OCI-LY7 (cell line): ENCODE measurements around the gene FBXO27. TPM values are rescaled to one million over a fixed set of nuclear protein-coding genes. Genes with fewer than 3 reads are reported as not detected.

Source experiments
- BruUV-seq: library from RNA; stranded (reverse); fragments of 400-500 nt; replicated peaks from 2 replicates; lab custom pipeline; 2021; lab: Mats Ljungman, UMichigan
- CTCF ChIA-PET: fragments of 300-600 bp; sonication (Branson Sonifier 250); formaldehyde crosslinking; loops from one replicate; lab custom pipeline; 2022; ENCODE audit warnings: antibody characterized with exemption; ENCODE audit not compliant: unreplicated experiment; lab: Charles Lee
- POLR2A ChIA-PET: fragments of 300-600 bp; sonication (Branson Sonifier 250); formaldehyde crosslinking; loops from one replicate; lab custom pipeline; 2022; ENCODE audit warnings: antibody characterized with exemption; lab: Charles Lee
- DNase-seq: peaks from one replicate; pipeline ENCODE4 v3.0.0-alpha.2; 2015; ENCODE audit warnings: low spot score
- H2AFZ ChIP-seq: fragments of 200-600 bp; sonication (generic), shearing (Covaris generic); 2 replicates; pipeline ENCODE4 v1.6.1; 2014; ENCODE audit warnings: mild to moderate bottlenecking, antibody characterized with exemption, low read length, moderate library complexity
- H3K27ac ChIP-seq: fragments of 200-600 bp; sonication (generic); 2 replicates; pipeline ENCODE4 v1.5.1; 2014; ENCODE audit warnings: mixed run types, low read depth, mild to moderate bottlenecking, moderate library complexity, low read length, inconsistent platforms; ENCODE audit not compliant: poor library complexity, severe bottlenecking
- H3K36me3 ChIP-seq: fragments of 200-600 bp; sonication (generic); 2 replicates; pipeline ENCODE4 v1.6.1; 2014; ENCODE audit warnings: mild to moderate bottlenecking, antibody characterized with exemption, low read length, moderate library complexity, mixed read lengths; ENCODE audit not compliant: insufficient read depth
- H3K4me1 ChIP-seq: fragments of 200-600 bp; sonication (generic); 2 replicates; pipeline ENCODE4 v1.5.1; 2014; ENCODE audit warnings: mild to moderate bottlenecking, low read length; ENCODE audit not compliant: insufficient read depth, poor library complexity, severe bottlenecking
- H3K4me2 ChIP-seq: fragments of 200-600 bp; sonication (generic); 2 replicates; pipeline ENCODE4 v1.6.1; 2014; ENCODE audit warnings: mild to moderate bottlenecking, low read length
- H3K4me3 ChIP-seq: fragments of 200-600 bp; sonication (generic); 2 replicates; pipeline ENCODE4 v1.5.1; 2014; ENCODE audit warnings: mild to moderate bottlenecking, low read depth, low read length; ENCODE audit not compliant: poor library complexity, severe bottlenecking
- H3K79me2 ChIP-seq: fragments of 200-600 bp; sonication (generic); 2 replicates; pipeline ENCODE4 v1.6.1; 2016; ENCODE audit warnings: low read depth, mild to moderate bottlenecking, low read length, moderate library complexity, mixed read lengths; ENCODE audit not compliant: insufficient read depth
- H3K9me2 ChIP-seq: fragments of 200-600 bp; sonication (generic); 2 replicates; pipeline ENCODE4 v1.6.1; 2016; ENCODE audit warnings: mild to moderate bottlenecking, low read length, mixed read lengths; ENCODE audit not compliant: insufficient read depth
- H3K9me3 ChIP-seq: fragments of 200-600 bp; sonication (generic); 2 replicates; pipeline ENCODE4 v1.6.1; 2014; ENCODE audit warnings: mild to moderate bottlenecking, mixed run types, low read length, mixed read lengths
- H4K20me1 ChIP-seq: fragments of 200-600 bp; sonication (generic); 2 replicates; pipeline ENCODE4 v1.6.1; 2014; ENCODE audit warnings: mild to moderate bottlenecking, antibody characterized with exemption, low read length, moderate library complexity, mixed read lengths; ENCODE audit not compliant: insufficient read depth
- EZH2phosphoT487 ChIP-seq: fragments of 200-600 bp; sonication (generic); IDR thresholded peaks from 2 replicates; pipeline ENCODE4 v1.6.1; 2018; ENCODE audit warnings: low read depth, borderline replicate concordance, mild to moderate bottlenecking, mixed run types, antibody characterized with exemption, low read length, moderate library complexity, mixed read lengths
- intact Hi-C: fragments of 100-400 bp; cut with micrococcal nuclease; formaldehyde crosslinking; loops from one replicate; pipeline ENCODE4 v1.10.0; 2022; ENCODE audit not compliant: unreplicated experiment
- total RNA-seq, 2 experiments: library from RNA; depleted of rRNA in 1 of 2; stranded (reverse); fragments of >200 nt in 1 of 2; shearing (Covaris generic) in 1 of 2; gene quantifications; 2 replicates each; pipeline ENCODE4 v1.2.3, GENCODE V29; 2014 to 2022
- TF ChIP-seq, protein P1 (sequence below): fragments of 200-600 bp; sonication (generic); conservative IDR thresholded peaks from 2 replicates; pipeline ENCODE4 v1.5.1; 2014; ENCODE audit warnings: mild to moderate bottlenecking, antibody characterized with exemption, low read length, moderate library complexity, mixed read lengths

Gene FBXO27
- total RNA-seq, 2 experiments from 2014 or later, result 1.0 to 10.5 TPM

DNA sequence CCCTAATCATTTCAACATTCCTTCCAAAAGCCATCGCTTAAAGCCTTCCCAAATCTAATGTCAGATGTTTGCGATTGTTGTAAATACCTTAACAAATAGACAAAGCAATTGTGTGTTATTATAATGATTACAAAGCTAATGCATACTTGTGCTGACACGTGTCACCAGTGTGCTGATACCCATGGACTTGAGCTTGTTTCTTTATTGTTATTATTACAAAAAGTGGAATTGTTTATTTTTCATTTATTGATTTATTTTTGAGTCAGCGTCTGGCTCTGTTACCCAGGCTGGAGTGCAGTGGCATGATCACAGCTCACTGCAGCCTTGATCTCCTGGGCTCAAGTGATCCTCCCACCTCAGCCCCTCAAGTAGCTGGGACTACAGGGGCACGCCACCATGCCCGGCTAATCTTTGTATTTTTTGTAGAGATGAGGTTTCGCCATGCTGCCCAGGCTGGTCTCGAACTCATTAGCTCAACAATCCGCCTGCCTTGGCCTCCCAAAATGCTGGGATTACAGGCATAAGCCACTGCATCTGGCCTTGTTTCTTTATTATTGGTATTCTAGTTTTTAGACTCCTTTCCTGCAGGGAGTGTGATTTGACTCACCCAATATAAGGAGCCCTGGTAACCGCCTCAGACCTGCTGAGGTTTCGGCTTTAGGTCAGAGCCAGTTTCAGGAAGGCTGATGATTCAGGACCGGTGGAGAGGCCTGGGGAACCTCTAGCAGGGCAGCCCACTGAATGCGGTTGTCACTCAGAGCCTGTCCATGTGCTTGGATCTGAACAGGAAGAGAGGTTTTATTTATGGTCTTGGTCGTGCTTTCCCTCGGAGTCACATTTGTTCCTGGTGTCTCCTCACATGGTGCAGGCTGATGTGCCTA is 54.7 kb downstream of the FBXO27 start:
- ChIA-PET CTCF (no interaction called here), POLR2A (interaction anchor here (0.9 kb wide), 1 partner anchor 464 kb away, joined by 4 read pairs; no protein-coding TSS in a partner anchor)
- no peaks in the 10 kb centered on the region for H3K79me2 ChIP-seq
- no peaks in the 10 kb centered on the region for H3K36me3 ChIP-seq
- no peaks in the 10 kb centered on the region for H3K4me1 ChIP-seq
- TF ChIP-seq, protein P1, sequence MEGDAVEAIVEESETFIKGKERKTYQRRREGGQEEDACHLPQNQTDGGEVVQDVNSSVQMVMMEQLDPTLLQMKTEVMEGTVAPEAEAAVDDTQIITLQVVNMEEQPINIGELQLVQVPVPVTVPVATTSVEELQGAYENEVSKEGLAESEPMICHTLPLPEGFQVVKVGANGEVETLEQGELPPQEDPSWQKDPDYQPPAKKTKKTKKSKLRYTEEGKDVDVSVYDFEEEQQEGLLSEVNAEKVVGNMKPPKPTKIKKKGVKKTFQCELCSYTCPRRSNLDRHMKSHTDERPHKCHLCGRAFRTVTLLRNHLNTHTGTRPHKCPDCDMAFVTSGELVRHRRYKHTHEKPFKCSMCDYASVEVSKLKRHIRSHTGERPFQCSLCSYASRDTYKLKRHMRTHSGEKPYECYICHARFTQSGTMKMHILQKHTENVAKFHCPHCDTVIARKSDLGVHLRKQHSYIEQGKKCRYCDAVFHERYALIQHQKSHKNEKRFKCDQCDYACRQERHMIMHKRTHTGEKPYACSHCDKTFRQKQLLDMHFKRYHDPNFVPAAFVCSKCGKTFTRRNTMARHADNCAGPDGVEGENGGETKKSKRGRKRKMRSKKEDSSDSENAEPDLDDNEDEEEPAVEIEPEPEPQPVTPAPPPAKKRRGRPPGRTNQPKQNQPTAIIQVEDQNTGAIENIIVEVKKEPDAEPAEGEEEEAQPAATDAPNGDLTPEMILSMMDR, result no peak
- no peak for TF ChIP-seq EZH2phosphoT487
- no peaks in the 10 kb centered on the region for H3K9me2 ChIP-seq
- BruUV-seq, result no TSS peak
- no peaks in the 10 kb centered on the region for H4K20me1 ChIP-seq
- H3K4me3 ChIP-seq, result no peak overlapping the region
- intact Hi-C loops, result no loop called here
- no peak for DNase-seq
- no peak overlapping the region for H3K4me2 ChIP-seq
- no peak overlapping the region for H2AFZ ChIP-seq
- 0 out of 2 replicates have a peak, but pooled peaks cover 10% of the 10 kb centered on the region for H3K9me3 ChIP-seq
- no peak overlapping the region for H3K27ac ChIP-seq

DNA sequence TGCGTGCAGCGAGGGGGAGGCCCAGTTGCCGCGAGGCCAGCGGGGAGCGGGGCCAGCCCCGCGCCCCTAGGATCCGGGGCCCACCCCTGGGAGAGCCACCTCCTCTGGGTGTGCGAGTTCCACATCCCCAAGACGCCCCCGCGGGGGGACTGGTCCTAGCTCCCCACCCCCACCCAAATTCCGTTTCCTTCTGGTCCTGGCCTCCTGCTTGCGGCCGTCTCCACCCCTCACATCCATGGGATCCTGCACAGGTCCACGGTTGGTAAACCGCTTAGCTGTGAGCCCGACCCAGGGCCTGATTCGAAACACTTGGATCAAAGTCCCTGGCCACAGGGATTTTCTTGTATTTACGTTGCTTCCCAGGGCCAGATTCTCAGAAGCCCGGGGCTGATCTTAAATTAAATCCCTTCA is 56.5 kb downstream of the FBXO27 start:
- intact Hi-C loops, result no loop called here
- Histone ChIP-seq H3K9me2 (no peaks in the 10 kb centered on the region), H3K27ac (no peak overlapping the region), H3K79me2 (no peaks in the 10 kb centered on the region), H3K9me3 (0 out of 2 replicates have a peak, but pooled peaks cover 6% of the 10 kb centered on the region), H3K4me1 (no peaks in the 10 kb centered on the region), H4K20me1 (no peaks in the 10 kb centered on the region), H3K36me3 (no peaks in the 10 kb centered on the region), H3K4me3 (no peak overlapping the region), H3K4me2 (no peak overlapping the region), H2AFZ (no peak overlapping the region)
- BruUV-seq, result no TSS peak
- TF ChIP-seq EZH2phosphoT487, result no peak
- TF ChIP-seq, protein P1, result no peak
- DNase-seq, result no peak
- POLR2A ChIA-PET, result no interaction called here
- CTCF ChIA-PET, result no interaction called here
